ENCODE data around the gene BPIFB2.

The BPIFB2 gene

GRCh38 chr20:33068251-33068939 is 60.9 kb downstream of the BPIFB2 start:
- DNase-seq (ENCODE audit: low read depth), result no peak

- DNase-seq (ENCODE audit: low read depth), result no peak
Observed at GRCh38 chr20:33069673-33070072, 62.2 kb downstream of the BPIFB2 start.

- no peak for DNase-seq (ENCODE audit: low read depth)
Observed at GRCh38 chr20:33070111-33071053, 62.9 kb downstream of the BPIFB2 start.

GRCh38 chr20:33071198-33071597 is 63.7 kb downstream of the BPIFB2 start:
- no peak for DNase-seq (ENCODE audit: low read depth)

- DNase-seq (ENCODE audit: low read depth), result no peak
Observed at GRCh38 chr20:33072362-33072761, 64.9 kb downstream of the BPIFB2 start.

- DNase-seq (ENCODE audit: low read depth), result no peak
Observed at GRCh38 chr20:33072813-33073212, 65.3 kb downstream of the BPIFB2 start.
